H1 (cell line): ENCODE results near the gene GBGT1. TPM values are rescaled to one million over a fixed set of nuclear protein-coding genes. Genes with fewer than 3 reads are reported as not detected.

Experiments used
- CTCF ChIA-PET: fragments of 300-600 bp; sonication (Branson Sonifier 250); formaldehyde crosslinking; loops from one replicate; lab custom pipeline; 2021; ENCODE audit not compliant: partially characterized antibody; lab: Charles Lee
- POLR2A ChIA-PET: fragments of 300-600 bp; sonication (Branson Sonifier 250); formaldehyde crosslinking; loops from one replicate; lab custom pipeline; 2021; ENCODE audit warnings: inconsistent platforms; ENCODE audit not compliant: partially characterized antibody; lab: Charles Lee
- DNase-seq, 2 experiments: peaks; one replicate each; pipeline versions ENCODE4 v3.0.0 to v3.0.0-alpha.2; 2010 to 2022; ENCODE audit warnings: low spot score in 2 of 2, low read depth in 1 of 2, mixed read lengths in 1 of 2
- FAIRE-seq: peaks from 2 replicates; lab custom pipeline; 2011; peaks lifted over from hg19 to GRCh38; lab: Jason Lieb, UNC
- H2AFZ ChIP-seq: 2 replicates; pipeline ENCODE4 v1.8.1; 2012; ENCODE audit warnings: low read length, inconsistent platforms
- H2AK5ac ChIP-seq: 2 replicates; pipeline ENCODE4 v1.6.1; 2013; ENCODE audit warnings: low read depth, low read length
- H2BK120ac ChIP-seq: replicated peaks from 2 replicates; pipeline ENCODE3; 2013; ENCODE audit warnings: low read depth, low read length, inconsistent platforms
- H2BK12ac ChIP-seq: 2 replicates; pipeline ENCODE4 v1.6.1; 2013; ENCODE audit warnings: low read depth, low read length
- H2BK15ac ChIP-seq: 2 replicates; pipeline ENCODE4 v1.6.1; 2013; ENCODE audit warnings: low read length
- H2BK20ac ChIP-seq: 2 replicates; pipeline ENCODE4 v1.6.1; 2013; ENCODE audit warnings: low read length
- H2BK5ac ChIP-seq: 2 replicates; pipeline ENCODE4 v1.6.1; 2013; ENCODE audit warnings: low read depth, low read length
- H3K14ac ChIP-seq: 2 replicates; pipeline ENCODE4 v1.6.1; 2013; ENCODE audit warnings: inconsistent platforms; ENCODE audit not compliant: insufficient read length
- H3K18ac ChIP-seq: 2 replicates; pipeline ENCODE4 v1.6.1; 2013; ENCODE audit warnings: low read length; ENCODE audit errors: extremely low read depth
- H3K23ac ChIP-seq: 2 replicates; pipeline ENCODE4 v1.6.1; 2013; ENCODE audit warnings: inconsistent platforms; ENCODE audit not compliant: insufficient read length
- H3K23me2 ChIP-seq: 2 replicates; pipeline ENCODE4 v1.6.1; 2013; ENCODE audit warnings: low read depth, low read length
- H3K27ac ChIP-seq: 2 replicates; pipeline ENCODE4 v1.6.1; 2011; ENCODE audit warnings: low read depth, low read length, inconsistent platforms
- H3K27me3 ChIP-seq, 4 experiments: replicated peaks in 1 of 4; 1 replicate in 1 of 4; 2 replicates in 3 of 4; pipeline versions ENCODE4 v1.6.1 to v1.8.1; 2011 to 2013; ENCODE audit warnings: low read length in 3 of 4, mild to moderate bottlenecking in 3 of 4, inconsistent platforms in 2 of 4, mixed read lengths in 2 of 4, moderate library complexity in 1 of 4; ENCODE audit not compliant: control insufficient read depth in 3 of 4, insufficient read depth in 3 of 4; ENCODE audit errors: extremely low read depth in 1 of 4
- H3K36me3 ChIP-seq, 4 experiments: 2 replicates each; pipeline versions ENCODE4 v1.6.1 to v1.8.1; 2011 to 2013; ENCODE audit warnings: mild to moderate bottlenecking in 4 of 4, low read length in 3 of 4, moderate library complexity in 2 of 4, control low read depth in 1 of 4, inconsistent platforms in 1 of 4; ENCODE audit not compliant: insufficient read depth in 4 of 4, control insufficient read depth in 2 of 4
- H3K4ac ChIP-seq: replicated peaks from 2 replicates; pipeline ENCODE3; 2013; ENCODE audit warnings: low read length, low read depth, mixed read lengths, inconsistent platforms; ENCODE audit not compliant: insufficient read length
- H3K4me1 ChIP-seq, 4 experiments: replicated peaks in 1 of 4; 1 replicate in 1 of 4; 2 replicates in 3 of 4; pipeline versions ENCODE4 v1.6.1 to v1.8.1; 2011 to 2013; ENCODE audit warnings: low read length in 3 of 4, inconsistent platforms in 2 of 4, mixed read lengths in 1 of 4; ENCODE audit not compliant: insufficient read depth in 4 of 4, control insufficient read depth in 3 of 4
- H3K4me2 ChIP-seq, 2 experiments: 2 replicates each; pipeline versions ENCODE4 v1.6.1 to v1.8.1; 2011 to 2013; ENCODE audit warnings: low read depth in 2 of 2, low read length in 2 of 2, control low read depth in 1 of 2, inconsistent platforms in 1 of 2, mild to moderate bottlenecking in 1 of 2; ENCODE audit not compliant: insufficient read depth in 1 of 2
- H3K4me3 ChIP-seq, 4 experiments: fragments of 200-600, 300-600 bp in 1 of 4; sonication (generic), shearing (Covaris generic), sonication (Bioruptor Twin) in 1 of 4; 2 replicates each; pipeline versions ENCODE4 v1.5.1 to v1.8.1; 2011 to 2016; ENCODE audit warnings: low read length in 4 of 4, low read depth in 3 of 4, control low read depth in 2 of 4, inconsistent platforms in 2 of 4, mild to moderate bottlenecking in 2 of 4, mixed read lengths in 1 of 4, moderate library complexity in 1 of 4; ENCODE audit not compliant: insufficient read depth in 2 of 4; ENCODE audit errors: extremely low read depth in 1 of 4
- H3K56ac ChIP-seq: replicated peaks from 2 replicates; pipeline ENCODE3; 2013; ENCODE audit warnings: low read depth, mild to moderate bottlenecking, mixed read lengths, low read length, inconsistent platforms; ENCODE audit not compliant: insufficient read length
- H3K79me1 ChIP-seq: 2 replicates; pipeline ENCODE4 v1.6.1; 2013; ENCODE audit warnings: low read depth, low read length, control low read depth
- H3K79me2 ChIP-seq, 2 experiments: 2 replicates each; pipeline versions ENCODE4 v1.6.1 to v1.8.1; 2012 to 2013; ENCODE audit warnings: low read length in 2 of 2, mild to moderate bottlenecking in 2 of 2, inconsistent platforms in 1 of 2; ENCODE audit not compliant: insufficient read depth in 2 of 2, control insufficient read depth in 1 of 2
- H3K9ac ChIP-seq, 4 experiments: replicated peaks in 1 of 4; 1 replicate in 1 of 4; 2 replicates in 3 of 4; pipeline versions ENCODE4 v1.6.1 to v1.8.1; 2011 to 2013; ENCODE audit warnings: low read depth in 3 of 4, low read length in 3 of 4, control low read depth in 2 of 4, mild to moderate bottlenecking in 2 of 4, moderate library complexity in 2 of 4, inconsistent platforms in 1 of 4; ENCODE audit errors: extremely low read depth in 1 of 4
- H3K9me3 ChIP-seq, 2 experiments: 2 replicates each; pipeline versions ENCODE4 v1.6.1 to v1.8.1; 2012 to 2013; ENCODE audit warnings: mild to moderate bottlenecking in 2 of 2, moderate library complexity in 2 of 2, control low read depth in 1 of 2, inconsistent platforms in 1 of 2, low read depth in 1 of 2, low read length in 1 of 2, mixed read lengths in 1 of 2; ENCODE audit not compliant: insufficient read depth in 2 of 2
- H4K20me1 ChIP-seq, 2 experiments: replicated peaks in 1 of 2; 2 replicates each; pipeline versions ENCODE3 to v1.8.1; 2011 to 2013; ENCODE audit warnings: inconsistent platforms in 2 of 2, low read length in 2 of 2, mild to moderate bottlenecking in 1 of 2; ENCODE audit not compliant: insufficient read depth in 2 of 2, control insufficient read depth in 1 of 2
- H4K5ac ChIP-seq: 2 replicates; pipeline ENCODE4 v1.6.1; 2013; ENCODE audit warnings: low read length, low read depth, mixed read lengths, inconsistent platforms; ENCODE audit not compliant: insufficient read length
- H4K8ac ChIP-seq: 2 replicates; pipeline ENCODE4 v1.8.0; 2013; ENCODE audit warnings: mild to moderate bottlenecking, moderate library complexity, low read length, inconsistent platforms; ENCODE audit not compliant: insufficient read depth; ENCODE audit errors: extremely low read depth
- H4K91ac ChIP-seq: replicated peaks from 2 replicates; pipeline ENCODE3; 2013; ENCODE audit warnings: low read length, mixed read lengths, inconsistent platforms; ENCODE audit not compliant: insufficient read length
- ASH2L ChIP-seq: fragments of 200-600, 300-600 bp; sonication (generic); IDR thresholded peaks from one replicate; pipeline ENCODE4 v1.7.1; 2017; ENCODE audit warnings: low read length
- CEBPB ChIP-seq: IDR thresholded peaks from 2 replicates; pipeline ENCODE4 v1.6.1; 2012; ENCODE audit warnings: low read depth, low read length
- CTCF ChIP-seq, 3 experiments: IDR thresholded peaks; 1 replicate in 2 of 3; 2 replicates in 1 of 3; pipeline versions ENCODE4 v1.5.1 to v1.6.1; 2011; ENCODE audit warnings: low read length in 3 of 3, mild to moderate bottlenecking in 3 of 3, inconsistent platforms in 2 of 3, low read depth in 1 of 3, moderate library complexity in 1 of 3; ENCODE audit not compliant: insufficient read depth in 1 of 3; ENCODE audit errors: control extremely low read depth in 1 of 3
- EZH2 ChIP-seq: fragments of 200-600 bp; sonication (generic); IDR thresholded peaks from 2 replicates; pipeline ENCODE4 v1.7.1; 2012; ENCODE audit warnings: low read depth, mild to moderate bottlenecking, moderate library complexity, low read length, inconsistent platforms; ENCODE audit not compliant: severe bottlenecking
- KDM1A ChIP-seq: fragments of 200-600, 300-600 bp; sonication (generic); IDR thresholded peaks from 2 replicates; pipeline ENCODE4 v1.7.1; 2016; ENCODE audit warnings: mild to moderate bottlenecking, low read length, borderline replicate concordance
- KDM5A ChIP-seq: fragments of 200-600 bp; IDR thresholded peaks from 2 replicates; pipeline ENCODE4 v1.7.1; 2012; ENCODE audit warnings: mild to moderate bottlenecking, low read length, inconsistent platforms, mixed read lengths
- SIN3A ChIP-seq, 2 experiments: IDR thresholded peaks in 1 of 2; conservative IDR thresholded peaks in 1 of 2; 2 replicates each; pipeline ENCODE4 v1.6.1; 2011 to 2012; ENCODE audit warnings: low read length in 2 of 2, improper control_type of control experiment in 1 of 2, low read depth in 1 of 2, mild to moderate bottlenecking in 1 of 2
- SIX5 ChIP-seq: IDR thresholded peaks from 2 replicates; pipeline ENCODE4 v1.6.1; 2011; ENCODE audit warnings: mild to moderate bottlenecking, low read depth, low read length
- TAF7 ChIP-seq: optimal IDR thresholded peaks from 2 replicates; pipeline ENCODE3; 2011; ENCODE audit warnings: low read depth, mild to moderate bottlenecking, inconsistent platforms, low read length, moderate library complexity, borderline replicate concordance
- WGBS, 2 experiments: shearing (Covaris generic) in 1 of 2; methylation state at CpG; one replicate each; pipeline versions ENCODE4 v1.1.6 to v1.1.7; 2013 to 2015; ENCODE audit warnings: low lambda C conversion rate in 2 of 2, mixed read lengths in 2 of 2, inconsistent platforms in 1 of 2, low coverage in 1 of 2, missing lambda C conversion rate in 1 of 2; ENCODE audit not compliant: insufficient replicate concordance in 2 of 2, insufficient coverage in 1 of 2, insufficient read length in 1 of 2; ENCODE audit errors: extremely low coverage in 1 of 2, missing lambda C conversion rate in 1 of 2; 5-methylcytosine and 5-hydroxymethylcytosine counted together
- polyA plus RNA-seq, 7 experiments: library from polyadenylated mRNA; depleted of rRNA in 3 of 7; stranded (reverse) in 5 of 7; unstranded in 2 of 7; fragments of >200 nt in 5 of 7; fragments of 200-250 nt in 2 of 7; gene quantifications; 1 replicate in 5 of 7; 2 replicates in 1 of 7; 4 replicates in 1 of 7; pipeline versions ENCODE4 v1.2.1 to v1.2.3, GENCODE V29; 2011 to 2013; ENCODE audit warnings: missing spikeins in 2 of 7, mixed read lengths in 2 of 7
- total RNA-seq: library from RNA; stranded (reverse); fragmentation: NEBNext Ultra II Directional; extraction: Animal tissue kit (Norgen Biotek cat#: 25700); gene quantifications from 2 replicates; pipeline ENCODE4 v1.2.1, GENCODE V29; 2021

GBGT1 gene
- total and polyA plus RNA-seq, 2 of the 8 experiments (the other 6 are each of a cell fraction or from before 2014, with no cell fraction given) = 7.1 to 9.7 TPM

- H2BK5ac ChIP-seq = no peak overlapping the region
- no peak overlapping the region for H2AFZ ChIP-seq
- no peak overlapping the region for H3K23ac ChIP-seq
- no peaks in the 10 kb centered on the region for H3K9me3 ChIP-seq
- FAIRE-seq = no peak
- no peak overlapping the region for H4K8ac ChIP-seq
- 80% methylated on average over 16 of the region's 16 CpGs; no CpG with 5 or more reads in 1 of the 2 experiments for WGBS, 2 experiments
- H3K4ac ChIP-seq = no peak overlapping the region
- H2BK20ac ChIP-seq = no peak overlapping the region
- H4K5ac ChIP-seq = no peak overlapping the region
- no peak overlapping the region for H2BK120ac ChIP-seq
- no peak overlapping the region for H3K4me3 ChIP-seq
- no peak overlapping the region for H3K4me2 ChIP-seq
- no peak overlapping the region for H2BK12ac ChIP-seq
- no peak overlapping the region for H3K14ac ChIP-seq
- CTCF ChIA-PET = interaction anchor here (1.5 to 11.7 kb wide), 6 partner anchors 11 to 200 kb away, joined by 3 to 337 read pairs (median 16); no protein-coding TSS in a partner anchor
- H3K56ac ChIP-seq = no peak overlapping the region
- no peak overlapping the region for H3K18ac ChIP-seq
- H3K79me2 ChIP-seq = peaks cover 0 to 3% of the 10 kb centered on the region in 2 experiments; a peak in 1 of 4 replicates
- H2AK5ac ChIP-seq = no peak overlapping the region
- peaks cover 0 to 5% (median 0%) of the 10 kb centered on the region in 4 experiments; a peak in 2 of 7 replicates for H3K27me3 ChIP-seq
- H4K20me1 ChIP-seq = peaks cover 25 to 47% of the 10 kb centered on the region in 2 experiments
- H3K9ac ChIP-seq = no peak overlapping the region
- no peak overlapping the region for H2BK15ac ChIP-seq
- H3K79me1 ChIP-seq = peaks cover 9% of the 10 kb centered on the region
- no peak overlapping the region for H3K27ac ChIP-seq
- no peaks in the 10 kb centered on the region; the same call in 1 of the 2 replicates for H3K23me2 ChIP-seq
- POLR2A ChIA-PET = no interaction called here
- no peaks in the 10 kb centered on the region for H3K36me3 ChIP-seq
- peaks cover 0 to 11% (median 5%) of the 10 kb centered on the region in 4 experiments; a peak in 5 of 7 replicates for H3K4me1 ChIP-seq
- DNase-seq = no peak
- no peak overlapping the region for H4K91ac ChIP-seq
- TF ChIP-seq SIX5 = no peak
- no peak for TF ChIP-seq CEBPB
- TF ChIP-seq ASH2L = no peak
- no peak for TF ChIP-seq EZH2
- no peak for TF ChIP-seq TAF7
- no peak for TF ChIP-seq CTCF (IDR thresholded peaks at IDR 0.05; ENCODE audit: control extremely low read depth in 1 of 3, insufficient read depth in 1 of 3, low read depth in 1 of 3, low read length in 3 of 3)
- TF ChIP-seq KDM5A = no peak
- TF ChIP-seq KDM1A = no peak
- no peak for TF ChIP-seq SIN3A (conservative IDR thresholded peaks at IDR 0.05 in 1 of 2, IDR thresholded peaks at IDR 0.05 in 1 of 2; ENCODE audit: low read depth in 1 of 2, low read length in 2 of 2)
Observed at GRCh38 chr9:133141833-133142595, 21.7 kb downstream of the GBGT1 start.
